NCI-H2196 (cell line): ENCODE results near the gene MEX3B.
A peak's percentile ranks its signal among the peaks of the same experiment; 100 is the strongest.
"Not testable (repeated sequence)": the region's sequence is repeated elsewhere in the genome, so short reads cannot be mapped to it uniquely, and the experiment has no call there.

ENCODE experiments used
- DNase-seq: peaks from one replicate; lab custom pipeline; 2025; ENCODE audit not compliant: unreplicated experiment; lab: John Stamatoyannopoulos, UW

The MEX3B gene

GRCh38 chr15:82051664-82052063 is 5.8 kb upstream of the MEX3B start:
- DNase-seq: no peak

GRCh38 chr15:82048811-82049210 is 3.0 kb upstream of the MEX3B start:
- no peak for DNase-seq

GRCh38 chr15:82047453-82048400 is 1.9 kb upstream of the MEX3B start:
- peak; percentile 41 for DNase-seq

- peak; percentile 91 for DNase-seq
These were observed 1.0 kb upstream of the MEX3B start for GRCh38 chr15:82046666-82047452.

- DNase-seq: no peak
These were observed 483 bp downstream of the MEX3B start for GRCh38 chr15:82045179-82045891.

- peak; percentile 5 for DNase-seq
These were observed 1.2 kb downstream of the MEX3B start for GRCh38 chr15:82044373-82045178.

- DNase-seq: no peak
These were observed 1.9 kb downstream of the MEX3B start for GRCh38 chr15:82043796-82044372.

GRCh38 chr15:82043130-82043673 is 2.6 kb downstream of the MEX3B start:
- no peak for DNase-seq

- peak; percentile 66 for DNase-seq
These were observed 5.0 kb downstream of the MEX3B start for GRCh38 chr15:82040862-82041261.

- DNase-seq: no peak
These were observed 5.4 kb downstream of the MEX3B start for GRCh38 chr15:82040390-82040789.

- DNase-seq: no peak
These were observed 5.9 kb downstream of the MEX3B start for GRCh38 chr15:82039871-82040270.

- no peak for DNase-seq
These were observed 9.4 kb downstream of the MEX3B start for GRCh38 chr15:82036461-82036860.

GRCh38 chr15:82031871-82032270 is 13.9 kb downstream of the MEX3B start:
- no peak for DNase-seq

- no peak for DNase-seq
These were observed 15.6 kb downstream of the MEX3B start for GRCh38 chr15:82030176-82030575.

GRCh38 chr15:82028163-82028562 is 17.7 kb downstream of the MEX3B start:
- DNase-seq: not testable (repeated sequence)

- peak; percentile 80 for DNase-seq
These were observed 23.8 kb downstream of the MEX3B start for GRCh38 chr15:82021992-82022391.

GRCh38 chr15:82020625-82021394 is 25.0 kb downstream of the MEX3B start:
- no peak for DNase-seq

GRCh38 chr15:82018201-82018600 is 27.6 kb downstream of the MEX3B start:
- no peak for DNase-seq

- DNase-seq: no peak
These were observed 28.2 kb downstream of the MEX3B start for GRCh38 chr15:82017656-82018055.
